Transverse colon (tissue), 3 donors: Measurements from ENCODE around the gene KCTD20.
"Not testable (repeated sequence)": the region's sequence is repeated elsewhere in the genome, so short reads cannot be mapped to it uniquely, and the experiment has no call there.

Experiments used
- POLR2A ChIP-seq: fragments of 450-650 bp; IDR thresholded peaks from one replicate; pipeline ENCODE4 v1.6.1; 2016; ENCODE audit warnings: antibody characterized with exemption, mild to moderate bottlenecking, moderate library complexity
- TF ChIP-seq, protein P1 (sequence below), 5 experiments: fragments of 200-600 bp in 3 of 5; fragments of 450-650 bp in 2 of 5; sonication (generic) in 3 of 5; IDR thresholded peaks; 1 replicate in 2 of 5; 2 replicates in 3 of 5; pipeline ENCODE4 v1.5.1; 2016 to 2017; ENCODE audit warnings: antibody characterized with exemption in 5 of 5, inconsistent platforms in 3 of 5, mild to moderate bottlenecking in 2 of 5, moderate library complexity in 1 of 5

DNA sequence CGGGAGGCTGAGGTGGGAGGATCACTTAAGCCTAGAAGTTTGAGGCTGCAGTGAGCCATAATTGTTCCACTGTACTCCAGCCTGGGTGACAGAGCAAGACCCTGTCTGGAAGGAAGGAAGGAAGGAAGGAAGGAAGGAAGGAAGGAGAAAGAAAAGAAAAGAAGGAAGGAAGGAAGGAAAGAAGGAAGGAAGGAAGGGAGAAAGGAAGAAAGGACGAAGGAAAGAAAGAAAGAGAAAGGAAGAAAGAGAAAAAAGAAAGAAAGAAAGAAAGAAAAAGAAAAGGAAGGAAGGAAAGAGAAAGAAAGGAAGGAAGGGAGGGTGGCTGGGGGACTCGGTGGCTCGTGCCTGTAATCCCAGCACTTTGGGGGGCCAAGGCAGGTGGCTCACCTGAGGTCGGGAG, 33.1 kb upstream of the KCTD20 start:
- TF ChIP-seq, protein P1, sequence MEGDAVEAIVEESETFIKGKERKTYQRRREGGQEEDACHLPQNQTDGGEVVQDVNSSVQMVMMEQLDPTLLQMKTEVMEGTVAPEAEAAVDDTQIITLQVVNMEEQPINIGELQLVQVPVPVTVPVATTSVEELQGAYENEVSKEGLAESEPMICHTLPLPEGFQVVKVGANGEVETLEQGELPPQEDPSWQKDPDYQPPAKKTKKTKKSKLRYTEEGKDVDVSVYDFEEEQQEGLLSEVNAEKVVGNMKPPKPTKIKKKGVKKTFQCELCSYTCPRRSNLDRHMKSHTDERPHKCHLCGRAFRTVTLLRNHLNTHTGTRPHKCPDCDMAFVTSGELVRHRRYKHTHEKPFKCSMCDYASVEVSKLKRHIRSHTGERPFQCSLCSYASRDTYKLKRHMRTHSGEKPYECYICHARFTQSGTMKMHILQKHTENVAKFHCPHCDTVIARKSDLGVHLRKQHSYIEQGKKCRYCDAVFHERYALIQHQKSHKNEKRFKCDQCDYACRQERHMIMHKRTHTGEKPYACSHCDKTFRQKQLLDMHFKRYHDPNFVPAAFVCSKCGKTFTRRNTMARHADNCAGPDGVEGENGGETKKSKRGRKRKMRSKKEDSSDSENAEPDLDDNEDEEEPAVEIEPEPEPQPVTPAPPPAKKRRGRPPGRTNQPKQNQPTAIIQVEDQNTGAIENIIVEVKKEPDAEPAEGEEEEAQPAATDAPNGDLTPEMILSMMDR (IDR thresholded peaks at IDR 0.05), result not testable (repeated sequence)
- TF ChIP-seq POLR2A, result not testable (repeated sequence)
